GM19023 (cell line): ENCODE measurements around the gene DCUN1D1.
A peak's percentile ranks its signal among the peaks of the same experiment; 100 is the strongest.

Source experiments
- ATAC-seq: cut with Tn5 transposase; IDR thresholded peaks from one replicate; pipeline ENCODE4 v1.9.1; 2021; ENCODE audit warnings: mild to moderate bottlenecking, moderate library complexity; ENCODE audit not compliant: unreplicated experiment

DCUN1D1 gene

DNA sequence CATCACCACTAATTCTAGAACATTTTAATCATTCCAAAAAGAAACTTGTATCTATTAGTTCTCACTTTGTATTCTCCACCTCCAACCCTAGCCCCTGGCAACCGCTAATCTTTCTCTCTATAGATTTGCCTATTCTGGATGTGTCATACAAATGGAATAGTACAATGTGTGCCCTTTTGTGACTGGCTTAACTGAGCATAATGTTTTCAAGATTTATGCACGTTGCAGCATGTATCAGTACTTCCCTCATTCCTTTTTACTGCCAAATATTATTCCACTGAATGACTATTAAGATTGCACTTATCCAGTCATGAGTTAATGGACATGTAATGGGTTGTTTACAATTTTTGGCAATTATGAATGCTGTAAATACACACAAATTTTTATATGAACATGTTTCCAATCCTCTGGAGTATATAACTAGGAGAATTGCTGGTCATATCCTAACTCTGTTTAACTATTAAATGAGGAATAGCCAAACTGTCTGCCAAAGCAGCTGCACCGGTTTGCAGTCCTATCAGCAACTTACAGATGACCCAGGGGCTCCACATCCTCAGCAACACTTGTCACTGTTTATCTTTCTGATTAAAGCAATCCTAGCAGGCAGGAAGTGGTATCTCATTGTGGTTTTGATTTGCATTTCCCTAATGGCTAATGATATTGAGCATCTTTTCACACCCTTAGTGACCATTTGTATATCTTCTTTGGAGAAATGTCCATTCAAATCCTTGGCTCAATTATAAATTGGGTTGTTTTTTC is 42.9 kb downstream of the DCUN1D1 start:
- ATAC-seq = peak; percentile 52

DNA sequence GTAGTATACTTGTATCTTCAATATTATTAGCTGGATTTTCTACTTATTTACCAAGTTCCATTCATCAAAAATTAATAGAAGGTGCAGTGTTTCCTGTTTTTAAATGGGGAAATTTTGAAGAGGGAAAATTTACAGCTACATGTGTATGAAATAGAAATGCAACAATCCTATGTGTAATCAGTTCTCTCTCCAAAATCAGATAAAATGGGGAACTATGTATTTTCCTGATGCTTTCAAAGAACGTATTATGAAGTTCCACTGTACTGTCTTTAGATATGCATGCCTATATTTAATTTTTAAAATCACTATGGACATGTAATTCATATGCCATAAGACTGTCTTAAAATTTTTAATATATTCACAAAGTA is 43.4 kb downstream of the DCUN1D1 start:
- ATAC-seq = no peak

DNA sequence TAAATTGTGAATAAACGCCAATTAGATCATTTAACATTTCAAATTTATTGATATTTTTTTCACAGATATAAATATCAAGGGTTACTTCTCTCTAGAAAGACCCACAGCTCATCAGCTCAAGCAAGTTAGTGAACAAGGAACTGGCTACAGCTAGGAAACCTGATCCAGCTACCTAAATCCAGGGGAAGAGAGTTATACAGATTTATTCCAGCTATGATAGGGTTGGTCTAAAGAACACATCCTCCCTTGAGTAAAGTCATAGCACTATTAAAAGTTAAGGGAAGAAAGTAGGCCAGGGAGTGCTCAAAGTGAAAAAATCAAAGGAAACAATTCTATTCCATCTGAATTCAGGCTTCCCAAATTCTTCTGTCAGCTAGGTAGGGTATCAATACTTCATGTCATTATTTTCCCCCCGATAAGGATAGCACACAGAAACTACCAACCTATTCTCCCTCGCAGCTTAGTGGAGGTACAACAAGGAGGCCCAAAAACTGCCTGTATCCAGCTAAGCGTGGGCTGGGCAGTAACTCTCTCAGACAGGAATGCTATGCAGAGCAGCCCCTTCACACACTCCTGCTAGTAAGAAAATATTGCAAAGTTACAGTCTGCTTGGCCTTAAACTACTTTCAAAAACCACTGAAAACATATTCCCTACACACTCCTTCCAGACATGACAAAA is 44.0 kb downstream of the DCUN1D1 start:
- ATAC-seq = no peak

DNA sequence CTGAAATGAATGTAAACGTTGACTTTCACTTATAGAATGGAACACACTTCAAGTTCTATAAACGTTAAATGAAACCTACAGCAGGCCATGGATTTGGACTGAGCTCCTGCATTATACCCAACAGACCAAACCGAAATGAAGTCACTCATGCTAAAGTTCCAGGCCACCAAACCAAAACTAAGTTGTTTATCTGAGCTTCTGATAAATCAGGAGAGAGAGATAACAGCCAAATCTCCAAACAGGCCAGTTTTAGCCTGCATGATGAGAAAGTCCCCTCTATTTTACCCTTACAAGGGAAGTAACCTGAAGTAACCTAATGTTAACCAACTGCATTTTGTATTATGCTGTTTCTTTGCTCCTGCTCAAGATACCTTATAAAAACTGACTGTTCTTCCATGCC is 44.5 kb downstream of the DCUN1D1 start:
- ATAC-seq = no peak

DNA sequence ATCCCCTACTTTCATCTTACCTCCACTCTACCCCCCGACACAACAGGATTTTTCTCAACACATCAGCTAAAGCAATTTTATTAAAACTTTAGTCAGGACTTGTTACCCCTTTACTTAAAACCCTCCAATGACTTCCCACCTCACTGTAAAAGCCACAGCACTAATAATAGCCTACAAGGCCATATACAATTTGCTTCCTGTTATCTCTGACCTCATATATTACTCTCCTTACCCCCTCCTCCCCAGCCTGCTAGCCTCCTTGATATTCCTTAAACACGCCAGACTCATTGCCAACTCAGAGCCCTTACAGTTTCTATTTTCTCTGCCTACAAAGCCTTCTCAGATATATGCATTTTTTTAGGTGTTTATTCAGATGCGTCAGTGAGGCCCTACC is 54.4 kb downstream of the DCUN1D1 start:
- ATAC-seq = peak; percentile 7

DNA sequence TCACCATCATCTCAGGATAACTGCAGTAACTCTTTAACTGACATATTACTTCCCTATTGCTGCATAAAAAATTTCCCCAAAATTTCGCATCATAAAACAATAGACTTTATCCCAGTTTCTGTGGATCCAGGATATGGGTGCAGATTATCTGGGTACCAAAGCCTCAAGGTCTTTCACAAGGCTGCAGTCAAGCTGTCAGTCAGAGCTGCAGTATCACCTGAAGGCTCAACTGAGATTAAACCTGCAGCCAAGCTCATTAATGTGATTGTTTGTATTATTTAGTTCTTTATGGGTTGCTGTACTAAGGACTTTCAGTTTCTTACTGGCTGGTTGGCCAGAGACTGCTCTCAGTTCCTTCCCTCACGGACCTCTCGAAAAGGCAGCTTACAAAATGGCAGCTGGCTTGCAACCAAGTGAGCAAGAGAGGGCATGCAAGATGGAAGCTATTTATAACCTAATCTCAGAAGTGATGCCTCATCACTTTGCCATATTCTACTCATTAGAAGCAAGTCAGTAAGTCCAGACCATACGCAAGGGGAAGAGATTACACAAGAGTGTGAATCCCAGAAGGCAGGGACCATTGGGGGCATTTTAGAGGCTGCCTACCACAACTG is 54.9 kb downstream of the DCUN1D1 start:
- peak; percentile 99 for ATAC-seq

DNA sequence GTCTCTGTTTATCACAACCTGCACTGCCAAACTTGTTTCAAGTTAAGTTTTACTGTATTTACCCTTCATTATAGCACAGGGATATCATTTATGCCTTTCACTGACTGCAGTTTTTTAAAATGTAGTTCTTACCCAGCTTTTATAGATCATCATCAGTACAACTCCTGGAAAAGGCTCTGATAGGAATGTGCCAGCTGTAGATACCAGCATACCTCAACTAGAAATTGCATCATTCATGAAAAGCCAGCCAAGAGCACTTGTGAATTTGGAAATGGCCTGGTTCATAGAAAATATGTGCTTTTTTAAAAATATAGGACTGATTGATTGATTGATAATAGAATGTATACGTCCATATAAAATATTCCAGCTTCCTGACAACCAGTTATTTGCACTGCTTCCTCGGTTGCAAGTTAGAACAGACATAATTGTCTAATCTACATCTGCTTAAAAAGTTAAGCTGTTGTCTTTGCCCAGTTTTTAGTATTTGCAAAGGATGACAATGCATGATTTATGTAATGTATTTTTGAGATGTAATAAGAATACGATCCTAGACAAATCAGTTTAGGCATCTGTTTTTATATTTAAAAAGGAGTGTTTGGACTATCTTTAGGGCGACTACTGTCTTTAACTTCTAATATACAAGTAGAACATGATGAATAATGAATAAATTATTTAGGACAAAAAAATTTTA is 58.5 kb downstream of the DCUN1D1 start:
- ATAC-seq = no peak

DNA sequence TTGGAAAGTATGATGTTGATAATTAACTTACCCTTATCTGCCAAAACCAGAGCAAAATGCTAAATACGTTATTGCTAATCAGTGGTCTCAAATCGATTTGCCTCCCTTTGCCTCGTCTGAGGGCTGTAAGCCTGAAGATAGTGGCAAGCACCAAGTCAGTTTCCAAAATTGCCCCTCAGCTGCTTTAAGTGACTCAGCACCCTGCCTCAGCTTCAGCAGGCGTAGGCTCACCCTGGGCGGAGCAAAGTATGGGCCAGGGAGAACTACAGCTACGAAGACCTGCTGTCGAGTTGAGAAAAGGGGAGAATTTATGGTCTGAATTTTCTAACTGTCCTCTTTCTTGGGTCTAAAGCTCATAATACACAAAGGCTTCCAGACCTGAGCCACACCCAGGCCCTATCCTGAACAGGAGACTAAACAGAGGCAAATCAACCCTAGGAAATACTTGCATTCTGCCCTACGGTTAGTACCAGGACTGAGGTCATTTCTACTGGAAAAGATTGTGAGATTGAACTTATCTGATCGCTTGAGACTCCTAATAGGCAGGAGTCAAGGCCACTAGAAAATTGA is 59.7 kb downstream of the DCUN1D1 start:
- no peak for ATAC-seq

DNA sequence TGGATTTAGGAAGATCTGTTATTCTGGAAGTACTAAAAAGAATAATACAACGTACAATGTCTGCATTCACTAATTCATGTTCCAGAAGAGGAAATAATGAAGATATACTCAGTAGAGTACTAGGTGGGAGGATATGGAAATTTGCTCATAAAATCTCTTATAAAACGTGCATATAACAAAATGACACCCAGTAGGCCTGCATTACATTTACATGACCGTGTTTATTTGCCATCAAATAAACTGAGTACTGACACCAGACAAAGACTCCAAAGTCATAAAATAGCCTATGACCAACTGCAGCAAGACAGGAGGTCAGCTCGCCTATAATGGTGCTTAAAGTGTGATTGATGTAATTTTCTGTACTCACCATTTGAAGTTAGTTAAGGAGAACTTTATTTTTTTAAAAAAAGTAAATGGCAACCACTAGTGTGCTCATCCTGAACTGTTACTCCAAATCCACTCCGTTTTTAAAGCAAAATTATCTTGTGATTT is 60.4 kb downstream of the DCUN1D1 start:
- ATAC-seq = no peak

DNA sequence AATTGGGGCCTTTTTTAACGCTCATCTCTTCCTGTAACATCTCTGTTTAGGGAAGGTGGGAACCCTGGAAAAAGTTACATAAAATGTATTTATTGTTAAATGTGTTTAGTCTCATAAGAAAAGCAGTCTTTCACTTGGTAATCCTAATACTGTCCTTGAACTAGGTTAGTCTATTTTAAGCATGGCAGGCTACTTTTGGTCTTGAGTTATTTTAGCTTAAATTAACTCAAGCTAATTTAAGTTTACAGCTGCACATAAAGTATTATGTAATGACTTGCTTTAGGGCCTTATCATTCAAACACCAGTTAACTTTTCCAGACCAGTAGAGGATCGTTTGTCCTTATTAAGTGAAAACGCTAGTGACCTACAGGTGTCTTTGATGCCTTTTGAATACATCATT is 63.2 kb downstream of the DCUN1D1 start:
- ATAC-seq = no peak

DNA sequence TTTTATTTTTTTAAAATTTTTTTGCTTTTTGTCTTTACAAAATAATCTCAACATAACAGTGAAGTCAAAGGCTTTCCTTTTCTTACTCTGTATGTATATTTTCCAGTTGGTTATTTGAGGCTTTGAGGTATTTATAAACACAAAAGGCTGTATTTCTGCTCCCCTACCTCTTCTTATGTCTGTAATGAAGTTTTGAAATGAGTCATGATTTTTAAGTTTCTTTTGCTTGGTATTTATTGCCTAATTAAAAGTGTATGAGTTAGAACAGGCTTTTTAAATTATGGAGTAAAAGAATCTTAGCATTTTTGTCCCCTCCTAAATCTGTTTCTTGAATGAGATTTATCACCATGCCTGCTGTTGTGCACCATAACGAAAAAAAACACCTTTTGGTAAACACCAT is 66.0 kb downstream of the DCUN1D1 start:
- ATAC-seq = no peak

DNA sequence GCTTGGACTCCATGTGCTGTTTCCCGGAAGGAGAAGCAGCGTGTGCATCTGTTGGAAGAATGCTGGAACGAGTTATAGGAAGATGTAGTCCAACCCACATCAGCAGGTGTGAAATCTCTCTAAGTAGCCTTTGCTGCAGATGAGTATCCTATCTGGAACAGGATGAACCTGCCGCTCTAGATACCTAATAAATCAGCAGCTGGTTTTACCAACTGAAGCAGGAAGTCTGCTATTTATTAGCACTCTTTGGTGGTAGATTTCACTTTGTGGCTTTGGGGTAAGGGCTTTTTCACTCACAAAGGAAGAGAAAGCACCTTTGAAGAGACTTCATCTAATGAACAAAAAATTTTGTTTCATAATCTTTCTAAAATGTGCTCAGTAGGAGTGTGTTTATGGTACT is 66.4 kb downstream of the DCUN1D1 start:
- peak; percentile 93 for ATAC-seq

DNA sequence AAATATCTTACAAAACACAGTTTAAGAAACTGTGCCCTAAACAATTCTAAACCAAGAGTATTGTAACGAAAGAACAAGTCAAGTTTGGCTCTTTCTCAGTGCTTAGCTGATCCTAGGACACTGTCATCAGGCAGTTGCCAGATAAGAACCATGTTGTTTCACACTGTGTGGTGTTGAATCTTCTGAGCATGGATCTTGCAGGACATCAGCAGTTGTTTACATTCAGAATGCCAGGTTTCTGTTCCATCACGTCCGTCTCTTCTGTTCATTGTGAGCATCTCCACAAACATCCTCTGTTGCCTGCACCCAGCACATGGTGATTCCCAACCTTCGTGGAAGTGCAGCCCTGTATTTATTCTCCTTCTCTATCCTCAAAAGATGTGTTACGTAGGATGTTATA is 67.9 kb downstream of the DCUN1D1 start:
- no peak for ATAC-seq

DNA sequence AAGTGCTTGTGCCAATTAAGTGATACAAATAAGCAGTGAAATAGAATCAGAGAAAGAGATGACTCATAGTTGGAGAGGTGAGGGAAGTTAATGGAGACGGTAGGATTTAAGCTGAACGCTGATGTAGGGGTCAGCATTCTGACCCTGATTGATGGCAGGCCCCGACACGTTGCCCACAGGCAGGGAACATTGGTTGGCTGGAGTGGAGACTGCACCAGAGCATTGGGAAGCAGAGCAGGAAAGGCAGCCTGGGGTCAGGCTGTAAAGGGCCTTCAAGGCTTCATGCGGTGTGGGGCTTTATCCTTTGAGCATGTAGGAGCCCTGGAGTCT is 68.6 kb downstream of the DCUN1D1 start:
- no peak for ATAC-seq

DNA sequence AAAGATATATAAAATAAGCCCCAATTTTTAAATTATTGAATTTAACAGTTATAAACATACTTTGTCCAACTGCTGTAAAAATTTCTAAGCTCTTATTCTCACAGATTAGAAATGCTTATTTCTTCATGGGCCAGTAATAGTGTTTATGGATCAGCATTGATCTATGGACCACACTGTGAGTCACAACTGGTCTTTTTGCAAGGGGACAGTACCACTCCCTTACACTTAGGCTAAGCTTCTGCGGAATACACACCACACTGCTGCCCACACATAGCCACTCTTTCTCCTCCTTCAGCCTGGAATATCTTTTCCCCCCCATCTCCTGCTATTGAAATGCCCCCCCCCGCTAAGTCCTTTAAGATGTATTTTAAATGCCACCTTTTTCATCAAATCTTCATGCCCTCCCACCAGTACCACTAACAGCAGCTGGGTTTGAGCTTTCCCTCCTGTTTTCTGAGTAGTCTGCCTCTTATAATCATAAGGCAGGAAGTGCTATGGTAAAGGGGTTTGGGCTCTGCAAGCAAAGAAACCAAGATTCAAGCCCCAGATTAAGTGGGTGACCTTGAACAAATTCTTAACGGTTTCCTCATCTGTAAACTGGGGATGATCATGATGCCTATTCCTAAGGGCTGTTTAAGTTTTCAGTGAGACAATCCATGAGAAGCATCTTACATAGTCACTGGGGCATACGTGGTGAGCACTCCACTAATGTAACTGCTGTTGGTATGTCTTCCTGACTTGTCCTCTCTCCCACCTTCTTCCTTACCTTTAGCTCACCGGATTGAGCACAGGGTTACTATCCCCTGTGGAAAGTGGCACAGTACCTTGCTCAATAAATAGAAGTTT is 69.2 kb downstream of the DCUN1D1 start:
- no peak for ATAC-seq

DNA sequence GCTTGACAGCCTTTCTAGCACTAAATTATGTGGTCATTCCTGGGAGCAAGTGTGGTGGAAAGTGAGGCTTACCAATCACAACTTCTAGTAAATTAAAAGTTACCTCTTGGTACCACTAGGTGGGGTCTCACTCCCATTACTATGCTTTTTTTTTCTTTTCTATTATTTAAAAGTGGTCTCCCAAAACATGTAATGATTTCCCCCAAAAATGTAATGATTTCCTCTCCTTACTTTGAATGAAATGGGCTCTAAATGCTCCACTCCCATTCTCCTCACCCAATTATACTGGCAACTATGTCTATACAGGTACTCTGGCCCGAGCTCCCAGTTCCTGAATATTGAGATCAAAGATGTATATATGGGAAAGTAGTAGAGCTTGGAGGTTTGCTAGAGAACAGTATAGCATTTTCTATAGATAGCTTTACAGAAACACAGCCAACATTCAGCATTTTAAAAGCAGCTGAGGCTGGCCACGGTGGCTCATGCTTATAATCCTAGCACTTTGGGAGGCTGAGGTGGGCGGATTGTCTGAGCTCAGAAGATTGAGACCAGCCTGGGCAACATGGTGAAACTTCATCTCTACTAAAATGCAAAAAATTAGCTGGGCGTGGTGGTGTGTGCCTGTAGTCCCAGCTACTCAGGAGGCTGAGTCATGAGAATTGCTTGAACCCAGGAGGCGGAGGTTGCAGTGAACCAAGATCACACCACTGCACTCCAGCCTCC is 70.9 kb downstream of the DCUN1D1 start:
- no peak for ATAC-seq

DNA sequence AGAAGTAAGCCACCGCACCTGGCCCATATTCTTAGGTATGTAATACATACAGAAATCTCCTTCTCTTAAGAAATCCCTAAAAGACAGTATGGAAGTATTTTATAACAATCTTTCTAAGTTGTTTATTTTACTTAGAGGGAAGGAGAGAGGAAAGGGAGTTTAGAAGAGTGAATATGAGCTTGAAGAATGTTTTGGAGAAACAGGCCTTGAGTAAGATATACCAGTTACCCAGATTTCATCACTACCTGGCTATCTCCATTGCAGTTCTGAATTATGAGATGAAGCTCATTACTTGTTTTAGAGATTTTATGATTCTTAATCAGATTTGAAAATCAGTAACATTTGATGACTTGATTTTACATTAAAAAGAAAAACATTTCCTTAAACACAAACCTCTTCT is 71.9 kb downstream of the DCUN1D1 start:
- ATAC-seq = no peak

DNA sequence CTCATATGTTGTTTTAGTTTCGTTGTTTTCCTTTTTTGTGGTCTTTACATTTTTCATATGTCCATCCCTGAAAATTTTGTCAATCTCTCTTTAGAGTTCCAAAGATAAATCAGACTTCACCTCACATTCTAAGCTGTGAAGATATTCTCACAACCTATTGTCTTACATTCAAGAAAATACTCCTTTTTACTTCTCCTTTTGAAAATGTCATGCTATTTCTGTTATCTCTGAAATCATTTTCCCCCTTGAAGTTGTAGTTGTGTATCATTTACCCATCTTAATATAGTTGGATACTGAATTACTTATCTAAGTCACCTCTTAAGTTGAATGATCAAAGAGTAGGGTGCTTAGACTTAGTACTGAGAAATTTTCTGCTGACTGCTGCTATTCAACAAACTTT is 74.3 kb downstream of the DCUN1D1 start:
- no peak for ATAC-seq

DNA sequence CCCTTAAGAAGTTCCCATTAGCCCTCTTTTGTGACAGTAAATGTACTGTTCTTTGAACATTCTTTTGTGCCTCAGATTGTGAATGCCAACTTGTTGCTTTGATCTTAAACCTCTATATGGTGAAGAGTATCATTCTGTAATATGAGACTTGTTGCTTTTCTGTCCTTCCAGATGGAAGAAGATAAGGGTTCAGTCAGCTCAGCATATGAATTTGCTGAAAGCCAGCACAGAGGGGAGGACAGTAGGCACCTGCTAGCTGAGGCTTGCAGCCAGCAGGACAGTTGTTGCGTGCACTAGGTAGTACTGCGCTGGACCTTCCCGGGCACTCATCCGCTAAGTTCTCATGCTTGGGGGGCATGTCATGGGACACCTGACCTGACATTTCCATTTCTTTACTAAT is 74.7 kb downstream of the DCUN1D1 start:
- ATAC-seq = no peak

DNA sequence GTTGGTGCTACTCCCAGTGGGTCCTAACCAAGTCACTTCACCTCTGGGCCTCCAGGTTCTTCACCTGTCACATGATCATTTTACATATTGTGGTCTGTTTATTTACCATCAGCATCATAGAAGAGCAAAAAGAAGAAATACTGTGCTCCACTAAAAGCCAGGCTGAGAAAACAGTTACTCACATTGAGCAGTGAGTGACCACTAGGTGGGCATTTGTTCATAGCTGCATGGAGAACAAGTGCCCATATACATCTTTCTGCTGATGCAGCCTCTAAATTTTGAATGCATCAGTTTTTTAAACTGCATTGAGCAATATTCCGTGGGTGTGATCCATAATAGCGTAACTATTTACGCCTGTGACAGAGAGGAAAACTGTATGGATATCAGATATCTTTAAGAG is 76.2 kb downstream of the DCUN1D1 start:
- no peak for ATAC-seq
